T-helper 22 cell (primary cell): ENCODE measurements around the gene CLEC3B.
"Not testable (repeated sequence)": the region's sequence is repeated elsewhere in the genome, so short reads cannot be mapped to it uniquely, and the experiment has no call there.

Experiments used
- DNase-seq: peaks from one replicate; pipeline ENCODE4 v3.0.0-alpha.2; 2020; ENCODE audit warnings: low read depth

Gene CLEC3B

DNA sequence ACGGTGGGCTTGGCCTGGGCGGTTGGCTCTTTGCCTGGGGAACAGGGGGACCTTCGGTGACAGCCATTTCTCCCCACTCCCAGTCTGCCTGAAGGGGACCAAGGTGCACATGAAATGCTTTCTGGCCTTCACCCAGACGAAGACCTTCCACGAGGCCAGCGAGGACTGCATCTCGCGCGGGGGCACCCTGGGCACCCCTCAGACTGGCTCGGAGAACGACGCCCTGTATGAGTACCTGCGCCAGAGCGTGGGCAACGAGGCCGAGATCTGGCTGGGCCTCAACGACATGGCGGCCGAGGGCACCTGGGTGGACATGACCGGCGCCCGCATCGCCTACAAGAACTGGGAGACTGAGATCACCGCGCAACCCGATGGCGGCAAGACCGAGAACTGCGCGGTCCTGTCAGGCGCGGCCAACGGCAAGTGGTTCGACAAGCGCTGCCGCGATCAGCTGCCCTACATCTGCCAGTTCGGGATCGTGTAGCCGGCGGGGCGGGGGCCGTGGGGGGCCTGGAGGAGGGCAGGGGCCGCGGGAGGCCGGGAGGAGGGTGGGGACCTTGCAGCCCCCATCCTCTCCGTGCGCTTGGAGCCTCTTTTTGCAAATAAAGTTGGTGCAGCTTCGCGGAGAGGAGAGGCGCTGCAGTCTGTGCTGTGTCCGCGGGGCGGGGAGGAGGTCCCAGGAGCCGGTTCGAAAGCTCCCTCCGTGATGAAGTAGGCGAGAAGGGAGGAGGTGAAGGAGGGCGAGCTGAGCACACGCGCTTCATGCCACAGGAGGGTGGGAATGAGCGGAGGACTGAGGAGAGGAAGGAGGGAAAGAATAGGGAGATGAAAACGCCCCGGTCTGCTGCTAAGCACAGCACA lies 9.6 kb downstream of the CLEC3B start:
- no peak for DNase-seq

- peak; percentile 70 for DNase-seq
Observed at GRCh38 chr3:45037720-45038455, 11.8 kb downstream of the CLEC3B start.

DNA sequence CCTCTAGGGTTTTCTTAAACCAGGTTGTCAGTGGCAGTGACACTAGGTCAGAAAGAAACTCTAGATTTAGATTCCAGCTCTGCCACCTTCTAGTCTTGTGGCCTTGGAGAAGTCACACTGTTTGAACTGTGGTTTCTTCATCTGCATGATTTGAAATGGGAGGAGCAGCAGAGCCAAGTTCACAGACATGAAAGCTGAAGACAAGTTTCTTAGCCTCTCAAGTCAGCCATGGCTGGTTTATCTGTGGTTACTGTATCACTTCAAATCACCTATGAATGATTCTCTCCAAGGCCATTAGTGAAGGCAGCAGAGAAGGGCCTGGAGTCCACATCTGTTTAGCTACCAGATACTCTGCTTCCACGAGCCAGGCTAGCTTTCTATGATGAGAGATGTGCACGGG lies 15.6 kb downstream of the CLEC3B start:
- DNase-seq = no peak

DNA sequence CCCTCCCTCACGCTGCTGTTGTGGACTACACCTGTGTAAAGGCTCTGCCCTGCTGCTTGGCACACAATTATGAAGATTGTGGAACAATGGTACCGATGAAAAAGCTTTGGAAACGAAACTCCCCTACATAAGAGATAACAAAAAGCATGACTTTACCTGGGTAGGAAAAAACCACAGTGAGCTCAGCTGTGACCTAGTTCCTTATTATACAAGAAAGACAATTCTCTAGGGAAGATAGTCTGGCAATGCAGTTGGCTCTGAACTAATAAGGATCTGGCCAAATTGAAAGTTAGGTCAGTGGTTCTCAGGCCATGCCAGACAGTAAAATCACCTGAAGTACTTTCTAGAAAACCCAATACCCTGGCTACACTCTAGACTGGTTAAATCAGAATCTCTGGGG lies 16.1 kb downstream of the CLEC3B start:
- DNase-seq = no peak

- no peak for DNase-seq
Observed at GRCh38 chr3:45043728-45044299, 17.7 kb downstream of the CLEC3B start.

- no peak for DNase-seq
Observed at GRCh38 chr3:45048244-45048643, 22.1 kb downstream of the CLEC3B start.

DNA sequence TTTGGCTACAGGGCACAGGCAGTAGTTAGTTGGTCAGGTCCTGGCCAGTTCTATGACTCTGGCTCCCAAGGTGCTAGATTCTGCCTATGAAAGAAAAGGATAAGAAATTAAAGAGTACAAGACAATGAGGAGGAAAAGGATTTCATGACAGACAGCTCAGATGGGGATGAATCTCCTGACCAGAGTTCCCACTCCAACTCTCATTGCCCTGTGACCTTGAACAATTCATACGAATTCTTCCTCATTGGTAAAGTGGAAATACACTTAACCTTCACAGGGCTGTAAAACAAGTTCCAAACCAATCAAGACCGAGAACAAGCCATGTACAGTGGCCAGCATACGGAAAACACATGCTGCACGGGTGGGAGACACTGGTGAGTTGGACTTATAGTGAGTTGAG lies 23.7 kb downstream of the CLEC3B start:
- no peak for DNase-seq

GRCh38 chr3:45051685-45052084 lies 25.6 kb downstream of the CLEC3B start:
- no peak for DNase-seq

DNA sequence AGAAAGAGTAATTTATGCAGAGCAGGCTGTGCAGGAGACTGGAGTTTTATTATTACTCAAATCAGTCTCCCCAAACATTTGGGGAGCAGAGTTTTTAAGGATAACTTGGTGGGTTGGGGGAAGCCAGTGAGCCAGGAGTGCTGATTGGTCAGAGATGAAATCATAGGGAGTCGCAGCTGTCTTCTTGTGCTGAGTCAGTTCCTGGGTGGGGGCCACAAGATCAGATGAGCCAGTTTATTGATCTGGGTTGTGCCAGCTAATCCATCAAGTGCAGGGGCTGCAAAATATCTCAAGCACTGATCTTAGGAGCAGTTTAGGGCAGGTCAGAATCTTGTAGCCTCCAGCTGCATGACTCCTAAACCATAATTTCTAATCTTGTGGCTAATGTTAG lies 27.7 kb downstream of the CLEC3B start:
- DNase-seq = not testable (repeated sequence)

GRCh38 chr3:45054196-45054857 lies 28.2 kb downstream of the CLEC3B start:
- no peak for DNase-seq

DNA sequence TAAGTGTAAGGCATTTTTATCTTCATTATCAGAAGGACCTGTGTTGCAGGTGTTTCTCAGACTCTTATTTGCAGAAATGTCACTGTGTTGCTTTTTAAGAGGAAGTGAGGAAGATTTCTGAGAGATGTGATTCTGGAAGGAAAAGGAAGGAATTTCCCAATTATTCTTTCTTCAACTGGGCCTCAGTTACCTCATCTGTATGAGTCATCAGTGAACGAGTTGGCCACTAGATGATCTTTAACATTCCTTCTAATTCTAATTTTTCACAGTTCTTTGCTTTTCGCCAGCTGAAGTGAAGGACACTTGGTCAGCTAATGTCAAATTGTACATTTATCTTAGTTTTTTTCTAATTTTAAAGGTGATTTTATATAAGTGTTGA lies 28.9 kb downstream of the CLEC3B start:
- no peak for DNase-seq

GRCh38 chr3:45055411-45056143 lies 29.5 kb downstream of the CLEC3B start:
- no peak for DNase-seq

GRCh38 chr3:45056608-45057301 lies 30.7 kb downstream of the CLEC3B start:
- no peak for DNase-seq

DNA sequence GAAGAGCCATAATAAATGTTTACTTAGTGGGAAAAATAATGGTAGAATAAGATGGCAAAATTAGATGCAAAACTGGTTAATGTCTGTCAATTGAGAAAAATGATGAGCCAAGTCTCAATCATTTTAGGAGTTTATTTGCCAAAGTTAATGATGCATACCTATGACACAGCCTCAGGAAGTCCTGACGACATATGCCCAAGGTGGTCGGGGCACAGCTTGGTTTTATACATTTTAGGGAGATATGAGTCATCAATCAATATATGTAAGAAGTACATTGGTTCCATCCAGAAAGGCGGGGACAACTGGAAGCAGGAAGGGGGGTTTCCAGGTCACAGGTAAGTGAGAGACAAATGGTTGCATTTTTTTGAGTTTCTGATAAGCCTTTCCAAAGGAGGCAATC lies 31.5 kb downstream of the CLEC3B start:
- DNase-seq = no peak

DNA sequence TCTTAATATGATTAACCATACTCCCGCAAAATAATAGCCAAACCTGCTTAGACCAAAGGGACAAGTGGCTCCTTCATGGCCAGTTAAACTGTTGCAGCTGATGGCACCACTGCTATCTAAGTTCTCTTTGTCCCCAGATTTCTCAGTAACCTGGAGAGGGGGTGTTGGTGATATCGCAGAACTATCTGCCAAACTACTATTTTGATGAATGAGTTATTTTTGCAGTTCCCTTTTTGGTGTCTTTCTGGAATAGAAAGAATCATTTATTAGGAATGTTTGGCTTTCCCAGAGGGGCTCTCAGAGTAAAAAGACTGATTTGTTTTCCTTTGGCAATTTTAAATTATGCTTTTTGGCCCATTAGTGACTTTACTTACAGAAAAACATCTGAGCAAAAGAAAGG lies 33.0 kb downstream of the CLEC3B start:
- no peak for DNase-seq

DNA sequence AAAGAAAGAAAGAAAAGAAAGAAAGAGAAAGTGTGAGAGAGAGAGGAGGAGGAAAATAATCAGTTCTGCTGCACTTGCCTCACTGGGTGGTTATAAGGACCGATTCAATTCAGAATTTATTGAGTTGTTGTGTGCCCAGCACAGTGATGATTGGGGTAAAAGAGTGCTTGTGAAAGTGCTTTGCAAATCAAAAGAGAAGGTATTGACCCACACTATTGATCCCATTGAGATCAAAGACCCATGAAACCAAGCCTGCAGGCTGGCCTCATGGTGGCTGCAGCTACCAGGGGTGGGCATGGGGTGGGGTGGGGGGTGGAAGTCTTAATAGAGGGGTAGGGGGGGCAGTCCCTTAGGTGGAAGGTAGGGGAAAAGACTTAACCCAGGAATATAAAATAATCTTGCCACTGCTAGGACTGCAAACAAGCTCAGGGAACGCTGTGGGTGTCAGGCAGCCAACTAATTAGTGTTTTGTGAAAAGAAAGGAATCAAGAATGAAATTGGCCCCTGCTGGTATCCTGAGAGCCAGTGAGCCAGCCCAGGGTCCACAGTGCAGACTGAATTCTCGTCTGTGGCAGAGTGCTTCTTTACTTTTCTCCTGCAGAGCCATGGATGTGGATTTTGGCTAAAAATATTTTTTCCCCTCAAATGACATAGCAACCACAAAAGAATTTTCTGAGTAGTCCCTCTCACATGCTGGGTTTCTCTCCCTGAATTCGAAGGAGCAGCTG lies 34.2 kb downstream of the CLEC3B start:
- no peak for DNase-seq

- DNase-seq = no peak
Observed at GRCh38 chr3:45062697-45063070, 36.6 kb downstream of the CLEC3B start.

DNA sequence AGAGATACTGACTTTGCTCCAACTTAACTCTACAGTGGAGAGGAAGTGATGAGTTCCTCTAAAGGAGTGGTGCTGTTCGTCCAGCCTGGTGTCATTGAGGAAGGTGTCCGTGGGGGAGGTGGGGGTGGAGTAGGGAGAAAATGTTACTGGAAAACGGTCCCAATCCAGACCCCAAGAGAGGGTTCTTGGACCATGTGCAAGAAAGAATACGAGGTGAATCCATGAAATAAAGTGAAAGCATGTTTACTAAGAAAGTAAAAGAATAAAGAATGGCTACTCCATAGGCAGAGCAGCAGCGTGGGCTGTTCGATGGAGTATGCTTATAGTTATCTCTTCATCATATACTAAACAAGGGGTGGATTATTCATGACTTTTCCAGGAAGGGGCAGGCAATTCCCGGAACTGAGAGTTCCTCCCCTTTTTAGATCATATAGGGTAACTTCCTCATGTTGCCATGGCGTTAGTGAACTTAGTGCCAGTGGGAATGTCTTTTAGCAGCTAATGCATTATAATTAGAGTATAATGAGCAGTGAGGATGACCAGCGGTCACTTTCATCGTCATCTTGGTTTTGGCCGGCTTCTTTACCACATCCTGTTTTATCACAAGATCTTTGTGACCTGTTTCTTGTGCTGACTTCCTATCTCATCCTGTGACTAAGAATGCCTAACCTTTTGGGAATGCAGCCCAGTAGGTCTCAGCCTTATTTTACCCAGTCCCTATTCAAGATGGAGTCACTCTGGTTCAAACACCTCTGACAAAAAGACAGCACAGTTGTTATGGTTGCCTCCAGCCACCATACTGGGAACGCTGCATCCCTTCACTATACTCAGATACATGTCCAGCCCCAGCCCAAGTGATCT lies 38.6 kb downstream of the CLEC3B start:
- DNase-seq = no peak

DNA sequence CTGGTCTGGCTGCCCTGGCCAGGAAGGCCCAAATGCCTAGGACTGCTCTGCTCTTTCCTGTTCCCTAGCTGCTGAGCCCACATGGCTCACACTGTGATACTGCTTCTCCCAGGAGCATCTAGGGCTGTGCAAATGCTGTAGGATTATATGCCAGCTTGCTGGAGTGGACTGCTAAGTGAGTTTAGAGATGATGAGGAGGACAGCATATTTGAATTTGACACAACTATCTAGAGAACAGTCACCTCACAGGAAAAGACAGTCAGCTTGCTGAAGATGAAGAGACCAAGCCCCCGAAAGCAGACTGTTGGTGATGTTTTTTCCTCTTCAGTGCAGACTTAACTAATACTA lies 39.2 kb downstream of the CLEC3B start:
- DNase-seq = no peak
